IMR-90 (cell line): ENCODE data around the gene SLC12A7. TPM values are rescaled to one million over a fixed set of nuclear protein-coding genes. Genes with fewer than 3 reads are reported as not detected.

Experiments used
- ATAC-seq: fragments of 200-7000 bp; cut with Tn5 transposase; 2 replicates; pipeline ENCODE4 v1.9.1; 2020; ENCODE audit warnings: low read depth, mild to moderate bottlenecking, moderate library complexity
- BruUV-seq: library from RNA; stranded (reverse); fragments of 400-500 nt; replicated peaks from 2 replicates; lab custom pipeline; 2021; lab: Mats Ljungman, UMichigan
- CTCF ChIA-PET: fragments of 300-600 bp; formaldehyde crosslinking; extraction: SDS; loops from one replicate; lab custom pipeline; 2021; ENCODE audit warnings: antibody characterized with exemption; lab: Yijun Ruan, JAX
- POLR2A ChIA-PET: fragments of 300-600 bp; sonication (Branson Sonifier 250); formaldehyde crosslinking; loops from one replicate; lab custom pipeline; 2022; ENCODE audit warnings: antibody characterized with exemption; ENCODE audit not compliant: unreplicated experiment; lab: Charles Lee
- DNase-seq: peaks from one replicate; pipeline ENCODE4 v3.0.0; 2013
- H2AFZ ChIP-seq: replicated peaks from 2 replicates; pipeline ENCODE3; 2013; ENCODE audit warnings: low read length, mild to moderate bottlenecking; ENCODE audit not compliant: poor library complexity
- H2AK5ac ChIP-seq: 2 replicates; pipeline ENCODE4 v1.6.1; 2013; ENCODE audit warnings: low read depth, low read length, inconsistent platforms
- H2AK9ac ChIP-seq: replicated peaks from 2 replicates; pipeline ENCODE3; 2013; ENCODE audit warnings: mild to moderate bottlenecking, low read depth, low read length, moderate library complexity; ENCODE audit not compliant: poor library complexity
- H2BK120ac ChIP-seq: 2 replicates; pipeline ENCODE4 v1.6.1; 2013; ENCODE audit warnings: low read depth, low read length, inconsistent platforms
- H2BK15ac ChIP-seq: 3 replicates; pipeline ENCODE4 v1.6.1; 2013; ENCODE audit warnings: low read depth, low read length, inconsistent platforms
- H2BK20ac ChIP-seq: 2 replicates; pipeline ENCODE4 v1.6.1; 2013; ENCODE audit warnings: low read depth, mild to moderate bottlenecking, inconsistent platforms, low read length, moderate library complexity
- H2BK5ac ChIP-seq: 2 replicates; pipeline ENCODE4 v1.6.1; 2013; ENCODE audit warnings: mild to moderate bottlenecking, low read depth, low read length, inconsistent platforms; ENCODE audit not compliant: poor library complexity, severe bottlenecking
- H3K14ac ChIP-seq: replicated peaks from 2 replicates; pipeline ENCODE4 v1.6.1; 2013; ENCODE audit warnings: low read depth, low read length, inconsistent platforms
- H3K18ac ChIP-seq: 2 replicates; pipeline ENCODE4 v1.6.1; 2013; ENCODE audit warnings: low read depth, low read length, control low read depth
- H3K23ac ChIP-seq: 2 replicates; pipeline ENCODE4 v1.6.1; 2013; ENCODE audit warnings: low read depth, low read length, inconsistent platforms
- H3K27ac ChIP-seq: 2 replicates; pipeline ENCODE4 v1.5.1; 2013; ENCODE audit warnings: mild to moderate bottlenecking, control low read depth, low read length; ENCODE audit not compliant: insufficient read depth
- H3K27me3 ChIP-seq: 2 replicates; pipeline ENCODE4 v1.6.1; 2013; ENCODE audit warnings: low read length; ENCODE audit not compliant: control insufficient read depth, insufficient read depth
- H3K36me3 ChIP-seq: 2 replicates; pipeline ENCODE4 v1.6.1; 2013; ENCODE audit warnings: low read length, mixed read lengths; ENCODE audit not compliant: control insufficient read depth, insufficient read depth
- H3K4ac ChIP-seq: 2 replicates; pipeline ENCODE4 v1.6.1; 2013; ENCODE audit warnings: low read depth, low read length, inconsistent platforms
- H3K4me1 ChIP-seq: 2 replicates; pipeline ENCODE4 v1.6.1; 2013; ENCODE audit warnings: low read length, mixed read lengths; ENCODE audit not compliant: control insufficient read depth, insufficient read depth
- H3K4me2 ChIP-seq: 2 replicates; pipeline ENCODE4 v1.6.1; 2013; ENCODE audit warnings: low read depth, mild to moderate bottlenecking, control low read depth, low read length, moderate library complexity
- H3K4me3 ChIP-seq: 2 replicates; pipeline ENCODE4 v1.5.1; 2013; ENCODE audit warnings: low read depth, mild to moderate bottlenecking, control low read depth, low read length, moderate library complexity; ENCODE audit not compliant: insufficient read depth
- H3K56ac ChIP-seq: 2 replicates; pipeline ENCODE4 v1.6.1; 2013; ENCODE audit warnings: low read length, inconsistent platforms; ENCODE audit not compliant: insufficient read depth; ENCODE audit errors: extremely low read depth
- H3K79me1 ChIP-seq, 2 experiments: 2 replicates each; pipeline ENCODE4 v1.6.1; 2013; ENCODE audit warnings: low read length in 2 of 2, inconsistent platforms in 1 of 2, low read depth in 1 of 2
- H3K9ac ChIP-seq: 2 replicates; pipeline ENCODE4 v1.6.1; 2013; ENCODE audit warnings: low read depth, low read length, control low read depth
- H3K9me1 ChIP-seq: 2 replicates; pipeline ENCODE4 v1.6.1; 2013; ENCODE audit warnings: low read length, inconsistent platforms; ENCODE audit not compliant: insufficient read depth
- H3K9me3 ChIP-seq: 2 replicates; pipeline ENCODE4 v1.6.1; 2013; ENCODE audit warnings: low read length; ENCODE audit not compliant: control insufficient read depth, insufficient read depth
- H4K20me1 ChIP-seq: 2 replicates; pipeline ENCODE4 v1.6.1; 2013; ENCODE audit warnings: low read length, inconsistent platforms; ENCODE audit not compliant: insufficient read depth
- H4K5ac ChIP-seq: 2 replicates; pipeline ENCODE4 v1.6.1; 2013; ENCODE audit warnings: mild to moderate bottlenecking, low read depth, low read length, control low read depth
- H4K8ac ChIP-seq, 2 experiments: 2 replicates each; pipeline ENCODE4 v1.6.1; 2013; ENCODE audit warnings: low read depth in 2 of 2, low read length in 2 of 2, control low read depth in 1 of 2, inconsistent platforms in 1 of 2
- H4K91ac ChIP-seq: 2 replicates; pipeline ENCODE4 v1.6.1; 2013; ENCODE audit warnings: low read depth, low read length, inconsistent platforms; ENCODE audit not compliant: insufficient read depth
- BHLHE40 ChIP-seq: fragments of 150-350 bp; IDR thresholded peaks from 2 replicates; pipeline ENCODE4 v1.6.1; 2016; ENCODE audit warnings: mild to moderate bottlenecking, low read depth, low read length
- CEBPB ChIP-seq: IDR thresholded peaks from 2 replicates; pipeline ENCODE4 v1.6.1; 2012; ENCODE audit warnings: low read depth, low read length, improper control_type of control experiment
- CHD1 ChIP-seq: IDR thresholded peaks from 2 replicates; pipeline ENCODE4 v1.6.1; 2012; ENCODE audit warnings: low read depth, low read length, improper control_type of control experiment
- FOS ChIP-seq: fragments of 150-350 bp; IDR thresholded peaks from 2 replicates; pipeline ENCODE4 v1.6.1; 2016; ENCODE audit warnings: low read depth, low read length
- MAFK ChIP-seq: IDR thresholded peaks from 2 replicates; pipeline ENCODE4 v1.6.1; 2012; ENCODE audit warnings: low read depth, low read length, improper control_type of control experiment
- MAZ ChIP-seq: IDR thresholded peaks from 2 replicates; pipeline ENCODE4 v1.6.1; 2012; ENCODE audit warnings: low read depth, mild to moderate bottlenecking, low read length, improper control_type of control experiment, moderate library complexity, borderline replicate concordance
- MXI1 ChIP-seq: IDR thresholded peaks from 2 replicates; pipeline ENCODE4 v1.6.1; 2012; ENCODE audit warnings: low read depth, mild to moderate bottlenecking, low read length, moderate library complexity, borderline replicate concordance
- NFE2L2 ChIP-seq: fragments of 150-350 bp; IDR thresholded peaks from 2 replicates; pipeline ENCODE4 v1.6.1; 2016; ENCODE audit warnings: low read depth, mild to moderate bottlenecking, low read length
- POLR2A ChIP-seq: IDR thresholded peaks from 2 replicates; pipeline ENCODE4 v1.6.1; 2012; ENCODE audit warnings: mild to moderate bottlenecking, low read depth, low read length
- RAD21 ChIP-seq: IDR thresholded peaks from 2 replicates; pipeline ENCODE4 v1.6.1; 2012; ENCODE audit warnings: low read length, improper control_type of control experiment
- RFX5 ChIP-seq: IDR thresholded peaks from 2 replicates; pipeline ENCODE4 v1.8.0; 2012; ENCODE audit warnings: low read depth, mild to moderate bottlenecking, low read length, moderate library complexity
- SMC3 ChIP-seq: fragments of 150-350 bp; IDR thresholded peaks from 2 replicates; pipeline ENCODE4 v1.6.1; 2016; ENCODE audit warnings: low read depth, mild to moderate bottlenecking, antibody characterized with exemption, low read length, moderate library complexity
- WGBS, 2 experiments: methylation state at CpG; one replicate each; pipeline versions ENCODE4 v1.1.5 to v1.1.7; 2013; ENCODE audit warnings: missing lambda C conversion rate in 2 of 2; ENCODE audit not compliant: insufficient read length in 1 of 2; ENCODE audit errors: extremely low coverage in 2 of 2; 5-methylcytosine and 5-hydroxymethylcytosine counted together
- dilution Hi-C: fragments of 300-500 bp; cut with HindIII; formaldehyde crosslinking; loops from one replicate; pipeline ENCODE4 v1.14.3; 2018; ENCODE audit warnings: low sequenced_read_pairs; ENCODE audit not compliant: unreplicated experiment
- in situ Hi-C: fragments of 300-500 bp; cut with MboI; formaldehyde crosslinking; loops from 3 replicates; pipeline ENCODE4 v1.14.3; 2019; ENCODE audit warnings: low sequenced_read_pairs, inconsistent platforms, mixed read lengths
- intact Hi-C: fragments of 100-400 bp; cut with micrococcal nuclease; formaldehyde crosslinking; loops from 2 replicates; pipeline ENCODE4 v1.10.0; 2022
- polyA plus RNA-seq, 3 experiments: library from polyadenylated mRNA; depleted of rRNA; stranded (reverse); fragments of >200 nt; gene quantifications; 2 replicates each; pipeline ENCODE4 v1.2.3, GENCODE V29; 2012; ENCODE audit warnings: low replicate concordance in 1 of 3
- total RNA-seq: library from RNA; depleted of rRNA; stranded (reverse); fragments of >200 nt; gene quantifications from 2 replicates; pipeline ENCODE4 v1.2.3, GENCODE V29; 2012
- TF ChIP-seq, protein P1 (sequence below): fragments of 150-350 bp; IDR thresholded peaks from 2 replicates; pipeline ENCODE4 v1.6.1; 2017; ENCODE audit warnings: mild to moderate bottlenecking, antibody characterized with exemption, low read length, low read depth
- TF ChIP-seq, protein P2 (sequence below): conservative IDR thresholded peaks from 2 replicates; pipeline ENCODE4 v1.5.1; 2012; ENCODE audit warnings: mild to moderate bottlenecking, low read depth, low read length, improper control_type of control experiment
- TF ChIP-seq, protein P3 (sequence below): fragments of 150-350 bp; IDR thresholded peaks from 2 replicates; pipeline ENCODE4 v1.6.1; 2016; ENCODE audit warnings: low read depth, mild to moderate bottlenecking, low read length, moderate library complexity, borderline replicate concordance

The SLC12A7 gene
- total and polyA plus RNA-seq, 2 of the 4 experiments (the other 2 are of a cell fraction), result 3.0 to 6.1 TPM

DNA sequence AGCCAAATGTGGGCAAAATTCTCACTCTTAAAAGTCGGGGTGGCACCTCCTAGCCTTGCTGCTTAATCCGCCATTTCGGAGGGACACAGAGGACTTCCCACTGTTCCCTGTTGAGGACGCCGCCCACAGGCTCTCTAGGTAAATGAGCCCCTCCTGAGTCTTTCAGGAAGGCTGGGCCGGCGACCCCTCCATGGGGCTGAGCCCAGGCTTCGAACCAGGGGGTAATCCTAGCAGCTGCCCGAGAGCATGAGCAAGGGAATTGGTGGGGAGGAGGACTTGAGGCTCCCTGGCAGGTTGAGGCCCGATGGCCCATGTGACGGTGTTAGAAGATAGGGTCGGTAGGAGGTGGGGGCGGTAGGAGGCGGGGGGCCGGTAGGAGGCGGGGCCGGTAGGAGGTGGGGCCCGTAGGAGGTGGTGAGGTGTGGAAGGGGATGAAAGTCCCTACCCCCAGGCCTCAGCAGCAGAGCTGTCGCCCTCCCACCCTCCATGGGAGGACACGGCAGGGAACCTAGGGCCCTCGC lies 17.1 kb downstream of the SLC12A7 start:
- no peak overlapping the region for H2BK120ac ChIP-seq
- ATAC-seq (no peak), DNase-seq (no peak)
- H3K27me3 ChIP-seq, result no peaks in the 10 kb centered on the region
- POLR2A ChIA-PET, result no interaction called here
- peaks cover 9% of the 10 kb centered on the region for H4K20me1 ChIP-seq
- no peak overlapping the region for H4K5ac ChIP-seq
- CTCF ChIA-PET, result no interaction called here
- no peak overlapping the region for H2AFZ ChIP-seq
- H3K9ac ChIP-seq, result no peak overlapping the region
- no peak overlapping the region for H3K27ac ChIP-seq
- H3K4me1 ChIP-seq, result no peaks in the 10 kb centered on the region; the same call in 1 of the 2 replicates
- H4K8ac ChIP-seq, result no peak overlapping the region
- intact Hi-C loops, result no loop called here
- H3K18ac ChIP-seq, result no peak overlapping the region
- no peak overlapping the region for H4K91ac ChIP-seq
- in situ Hi-C loops, result no loop called here
- H3K9me1 ChIP-seq, result no peaks in the 10 kb centered on the region
- H3K9me3 ChIP-seq, result no peaks in the 10 kb centered on the region
- dilution Hi-C loops, result no loop called here
- no peak overlapping the region for H3K4me3 ChIP-seq
- no peak overlapping the region for H3K4me2 ChIP-seq
- H3K14ac ChIP-seq, result no peak overlapping the region
- H2BK5ac ChIP-seq, result no peak overlapping the region
- H3K23ac ChIP-seq, result no peak overlapping the region
- H2AK5ac ChIP-seq, result no peak overlapping the region
- no peak overlapping the region for H3K56ac ChIP-seq
- no TSS peak for BruUV-seq
- H2BK15ac ChIP-seq, result no peak overlapping the region
- no peak overlapping the region for H3K4ac ChIP-seq
- no peaks in the 10 kb centered on the region for H3K79me1 ChIP-seq
- no peak overlapping the region for H2AK9ac ChIP-seq
- TF ChIP-seq MAFK (no peak), CHD1 (no peak), RFX5 (no peak), MAZ (no peak), CEBPB (no peak), POLR2A (no peak), MXI1 (no peak), NFE2L2 (no peak), SMC3 (no peak), FOS (no peak), RAD21 (no peak), BHLHE40 (no peak)
- TF ChIP-seq, protein P1, sequence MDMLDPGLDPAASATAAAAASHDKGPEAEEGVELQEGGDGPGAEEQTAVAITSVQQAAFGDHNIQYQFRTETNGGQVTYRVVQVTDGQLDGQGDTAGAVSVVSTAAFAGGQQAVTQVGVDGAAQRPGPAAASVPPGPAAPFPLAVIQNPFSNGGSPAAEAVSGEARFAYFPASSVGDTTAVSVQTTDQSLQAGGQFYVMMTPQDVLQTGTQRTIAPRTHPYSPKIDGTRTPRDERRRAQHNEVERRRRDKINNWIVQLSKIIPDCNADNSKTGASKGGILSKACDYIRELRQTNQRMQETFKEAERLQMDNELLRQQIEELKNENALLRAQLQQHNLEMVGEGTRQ, result no peak
- TF ChIP-seq, protein P2, sequence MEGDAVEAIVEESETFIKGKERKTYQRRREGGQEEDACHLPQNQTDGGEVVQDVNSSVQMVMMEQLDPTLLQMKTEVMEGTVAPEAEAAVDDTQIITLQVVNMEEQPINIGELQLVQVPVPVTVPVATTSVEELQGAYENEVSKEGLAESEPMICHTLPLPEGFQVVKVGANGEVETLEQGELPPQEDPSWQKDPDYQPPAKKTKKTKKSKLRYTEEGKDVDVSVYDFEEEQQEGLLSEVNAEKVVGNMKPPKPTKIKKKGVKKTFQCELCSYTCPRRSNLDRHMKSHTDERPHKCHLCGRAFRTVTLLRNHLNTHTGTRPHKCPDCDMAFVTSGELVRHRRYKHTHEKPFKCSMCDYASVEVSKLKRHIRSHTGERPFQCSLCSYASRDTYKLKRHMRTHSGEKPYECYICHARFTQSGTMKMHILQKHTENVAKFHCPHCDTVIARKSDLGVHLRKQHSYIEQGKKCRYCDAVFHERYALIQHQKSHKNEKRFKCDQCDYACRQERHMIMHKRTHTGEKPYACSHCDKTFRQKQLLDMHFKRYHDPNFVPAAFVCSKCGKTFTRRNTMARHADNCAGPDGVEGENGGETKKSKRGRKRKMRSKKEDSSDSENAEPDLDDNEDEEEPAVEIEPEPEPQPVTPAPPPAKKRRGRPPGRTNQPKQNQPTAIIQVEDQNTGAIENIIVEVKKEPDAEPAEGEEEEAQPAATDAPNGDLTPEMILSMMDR, result no peak
- TF ChIP-seq, protein P3, sequence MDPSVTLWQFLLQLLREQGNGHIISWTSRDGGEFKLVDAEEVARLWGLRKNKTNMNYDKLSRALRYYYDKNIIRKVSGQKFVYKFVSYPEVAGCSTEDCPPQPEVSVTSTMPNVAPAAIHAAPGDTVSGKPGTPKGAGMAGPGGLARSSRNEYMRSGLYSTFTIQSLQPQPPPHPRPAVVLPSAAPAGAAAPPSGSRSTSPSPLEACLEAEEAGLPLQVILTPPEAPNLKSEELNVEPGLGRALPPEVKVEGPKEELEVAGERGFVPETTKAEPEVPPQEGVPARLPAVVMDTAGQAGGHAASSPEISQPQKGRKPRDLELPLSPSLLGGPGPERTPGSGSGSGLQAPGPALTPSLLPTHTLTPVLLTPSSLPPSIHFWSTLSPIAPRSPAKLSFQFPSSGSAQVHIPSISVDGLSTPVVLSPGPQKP, result no peak
- no peak overlapping the region for H2BK20ac ChIP-seq
- H3K36me3 ChIP-seq, result peaks cover 9% of the 10 kb centered on the region; the same call in 1 of the 2 replicates
- WGBS, 2 experiments, result 79% methylated on average over 9 of the region's 21 CpGs; no CpG with 5 or more reads in 1 of the 2 experiments
